Measurements from ENCODE around the gene SSBP4.

Gene SSBP4

GRCh38 chr19:18480006-18480691 lies 61.0 kb downstream of the SSBP4 start:
- no peaks in the 10 kb centered on the region for H3K27me3 ChIP-seq (ENCODE audit: control insufficient read depth, insufficient read depth, low read length)
- no peaks in the 10 kb centered on the region for H3K36me3 ChIP-seq (ENCODE audit: control insufficient read depth, insufficient read depth, low read length)
- no peaks in the 10 kb centered on the region for H3K4me1 ChIP-seq (ENCODE audit: control insufficient read depth, insufficient read depth, low read length)
- no peak for DNase-seq (ENCODE audit: low read depth, low spot score)
- no CpG with 5 or more reads among the region's 13 CpGs for WGBS (ENCODE audit: insufficient coverage, insufficient read length)
- no peak overlapping the region for H3K4me3 ChIP-seq (ENCODE audit: low read length)
- no peaks in the 10 kb centered on the region for H3K9me3 ChIP-seq (ENCODE audit: control insufficient read depth, insufficient read depth, low read length)
- no peak overlapping the region for H3K27ac ChIP-seq (ENCODE audit: low read length)

- Histone ChIP-seq H3K9me3 (ENCODE audit: control insufficient read depth, insufficient read depth, low read length) (no peaks in the 10 kb centered on the region), H3K27ac (ENCODE audit: low read length) (no peak overlapping the region), H3K4me1 (ENCODE audit: control insufficient read depth, insufficient read depth, low read length) (peaks cover 2% of the 10 kb centered on the region; the same call in 1 of the 2 replicates), H3K27me3 (ENCODE audit: control insufficient read depth, insufficient read depth, low read length) (no peaks in the 10 kb centered on the region), H3K4me3 (ENCODE audit: low read length) (no peak overlapping the region), H3K36me3 (ENCODE audit: control insufficient read depth, insufficient read depth, low read length) (no peaks in the 10 kb centered on the region)
- no peak for DNase-seq (ENCODE audit: low read depth, low spot score)
- no CpG with 5 or more reads among the region's 12 CpGs for WGBS (ENCODE audit: insufficient coverage, insufficient read length)
These were observed 62.5 kb downstream of the SSBP4 start for GRCh38 chr19:18481505-18482222.

DNA sequence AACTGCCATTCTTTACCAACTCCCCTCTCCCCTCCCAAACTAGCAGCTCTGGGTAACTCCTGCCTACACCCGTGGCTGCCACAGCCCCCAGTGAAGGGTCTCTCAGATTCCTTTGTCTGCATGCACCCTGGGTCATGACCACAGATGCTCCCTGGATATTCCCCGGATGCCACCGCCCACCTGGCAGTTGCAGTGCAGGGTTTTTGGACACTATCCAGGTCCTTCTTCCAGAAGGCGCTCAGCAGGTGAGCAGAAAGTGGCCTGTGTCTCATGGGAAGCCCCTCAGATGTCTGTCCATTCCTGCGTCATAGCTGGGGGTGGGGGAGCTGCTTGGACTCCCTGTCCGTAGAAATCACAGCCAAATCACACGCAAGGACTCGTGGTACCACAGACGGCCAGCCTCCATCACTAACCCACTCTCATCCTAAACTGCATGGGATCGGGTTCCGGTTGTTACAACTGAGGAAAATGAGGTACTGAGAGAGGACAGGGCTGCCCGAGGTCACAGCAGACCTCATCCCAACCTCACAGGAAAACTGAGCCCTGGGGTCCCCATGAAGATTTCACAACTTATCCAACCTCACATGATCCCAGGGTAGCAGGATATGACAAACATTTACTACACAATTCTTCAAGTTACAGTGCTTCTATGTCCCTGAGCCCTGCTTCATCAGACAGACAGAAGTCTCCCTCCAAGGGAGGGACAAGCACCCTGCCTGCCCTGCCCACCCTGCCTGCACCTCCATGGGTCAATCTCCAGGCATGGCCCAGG lies 64.1 kb downstream of the SSBP4 start:
- no peak overlapping the region for H3K4me3 ChIP-seq (ENCODE audit: low read length)
- H3K36me3 ChIP-seq (ENCODE audit: control insufficient read depth, insufficient read depth, low read length): no peaks in the 10 kb centered on the region
- WGBS (ENCODE audit: insufficient coverage, insufficient read length): no CpG with 5 or more reads among the region's 12 CpGs
- no peak for DNase-seq (ENCODE audit: low read depth, low spot score)
- H3K27ac ChIP-seq (ENCODE audit: low read length): no peak overlapping the region
- no peaks in the 10 kb centered on the region for H3K9me3 ChIP-seq (ENCODE audit: control insufficient read depth, insufficient read depth, low read length)
- no peaks in the 10 kb centered on the region for H3K27me3 ChIP-seq (ENCODE audit: control insufficient read depth, insufficient read depth, low read length)
- peaks cover 2% of the 10 kb centered on the region; the same call in 1 of the 2 replicates for H3K4me1 ChIP-seq (ENCODE audit: control insufficient read depth, insufficient read depth, low read length)

Data from iPS DF 6.9 (cell line).